Measurements from ENCODE around the gene CNTN2. TPM values are rescaled to one million over a fixed set of nuclear protein-coding genes. Genes with fewer than 3 reads are reported as not detected.

The CNTN2 gene
- total RNA-seq, 1 experiment from 2014 or later = 1.2 TPM

GRCh38 chr1:205076245-205076761 is 33.3 kb downstream of the CNTN2 start (continued):
- TF ChIP-seq ESRRA (CRISPR knock-in tag; IDR thresholded peaks at IDR 0.05; ENCODE audit: borderline replicate concordance) (no peak), NR3C1 (CRISPR knock-in tag; conservative IDR thresholded peaks at IDR 0.05; ENCODE audit: low read depth) (no peak), ZNF121 (CRISPR knock-in tag; IDR thresholded peaks at IDR 0.05) (no peak)

- DNase-seq (ENCODE audit: low spot score) (no peak), ATAC-seq (no peak)
- no peak for TF ChIP-seq CREM (CRISPR knock-in tag; IDR thresholded peaks at IDR 0.05)
- no peak for TF ChIP-seq PRDM15 (CRISPR knock-in tag; IDR thresholded peaks at IDR 0.05)
- no peak for TF ChIP-seq RELA (CRISPR knock-in tag; IDR thresholded peaks at IDR 0.05; ENCODE audit: borderline replicate concordance)
- TF ChIP-seq CREB1 (CRISPR knock-in tag; IDR thresholded peaks at IDR 0.05) = no peak
- no peak for TF ChIP-seq TEAD1 (CRISPR knock-in tag; IDR thresholded peaks at IDR 0.05)
- TF ChIP-seq AFF4 (CRISPR knock-in tag; IDR thresholded peaks at IDR 0.05; ENCODE audit: borderline replicate concordance) = no peak
- no peak for TF ChIP-seq ZNF416 (CRISPR knock-in tag; IDR thresholded peaks at IDR 0.05)
- no peak for TF ChIP-seq ZNF138 (CRISPR knock-in tag; conservative IDR thresholded peaks at IDR 0.05)
- no peak for TF ChIP-seq GTF2I (CRISPR knock-in tag; conservative IDR thresholded peaks at IDR 0.05)
- TF ChIP-seq E2F4 (CRISPR knock-in tag; IDR thresholded peaks at IDR 0.05; ENCODE audit: borderline replicate concordance, low read depth) = no peak
- TF ChIP-seq SMAD3 (CRISPR knock-in tag; IDR thresholded peaks at IDR 0.05; ENCODE audit: borderline replicate concordance) = no peak
- ChIA-PET CTCF (interaction anchor here (0.8 to 12.0 kb wide), 5 partner anchors 11 to 179 kb away, joined by 3 to 109 read pairs (median 4); no protein-coding TSS in a partner anchor), POLR2A (no interaction called here)
- no peak overlapping the region for H3K4me3 Mint-ChIP-seq
- no peaks in the 10 kb centered on the region for H3K4me1 Mint-ChIP-seq
- no peaks in the 10 kb centered on the region for H3K9me3 Mint-ChIP-seq
- no peaks in the 10 kb centered on the region for H3K27me3 Mint-ChIP-seq (ENCODE audit: low read depth)
- no peak overlapping the region for H3K27ac Mint-ChIP-seq
- no peaks in the 10 kb centered on the region for H3K36me3 Mint-ChIP-seq
These were observed 34.3 kb downstream of the CNTN2 start for GRCh38 chr1:205077158-205077933.

- no peaks in the 10 kb centered on the region for H3K9me3 Mint-ChIP-seq
- H3K27me3 Mint-ChIP-seq (ENCODE audit: low read depth) = no peaks in the 10 kb centered on the region
- H3K27ac Mint-ChIP-seq = no peak overlapping the region
- no peaks in the 10 kb centered on the region for H3K36me3 Mint-ChIP-seq
- CTCF ChIA-PET = interaction anchor here (1.3 to 12.0 kb wide), 2 partner anchors 16 to 178 kb away, joined by 4 to 109 read pairs; no protein-coding TSS in a partner anchor
- H3K4me1 Mint-ChIP-seq = no peaks in the 10 kb centered on the region
- DNase-seq (ENCODE audit: low spot score) (no peak), ATAC-seq (no peak)
- H3K4me3 Mint-ChIP-seq = no peak overlapping the region
- POLR2A ChIA-PET = no interaction called here
- TF ChIP-seq ZNF281 (CRISPR knock-in tag; IDR thresholded peaks at IDR 0.05) (no peak), CDX4 (CRISPR knock-in tag; IDR thresholded peaks at IDR 0.05; ENCODE audit: borderline replicate concordance) (no peak), IRF2 (CRISPR knock-in tag; IDR thresholded peaks at IDR 0.05; ENCODE audit: borderline replicate concordance, low read depth) (no peak), HMGXB4 (CRISPR knock-in tag; IDR thresholded peaks at IDR 0.05) (no peak)
These were observed 34.9 kb downstream of the CNTN2 start for GRCh38 chr1:205077934-205078311.
